Adrenal gland (tissue), 12 donors: Measurements from ENCODE around the gene ADD3. TPM values are rescaled to one million over a fixed set of nuclear protein-coding genes. Genes with fewer than 3 reads are reported as not detected.

ENCODE experiments used
- DNase-seq, 7 donors: peaks; one replicate each; pipeline ENCODE4 v3.0.0-alpha.2; 2019 to 2020
- H3K27ac ChIP-seq, 5 donors: fragments of 200-600 bp; sonication (generic) in 4 of 5; 1 replicate in 3 of 5; 2 replicates in 2 of 5; pipeline versions ENCODE4 v1.5.1 to v1.8.0; 2016 to 2020; ENCODE audit warnings: mild to moderate bottlenecking in 1 of 5
- H3K27me3 ChIP-seq: fragments of 200-600 bp; 2 replicates; pipeline ENCODE4 v1.8.0; 2021
- H3K36me3 ChIP-seq, 2 donors: fragments of 200-600 bp; replicated peaks in 1 of 2; 1 replicate in 1 of 2; 2 replicates in 1 of 2; pipeline versions ENCODE4 v1.5.1 to v1.8.0; 2018 to 2022
- H3K4me1 ChIP-seq, 2 donors: fragments of 200-600 bp; replicated peaks in 1 of 2; 1 replicate in 1 of 2; 2 replicates in 1 of 2; pipeline versions ENCODE4 v1.5.1 to v1.8.0; 2018 to 2021
- H3K4me3 ChIP-seq, 4 donors: fragments of 200-600 bp; sonication (generic) in 3 of 4; one replicate each; pipeline ENCODE4 v1.5.1; 2016 to 2018
- H3K9me3 ChIP-seq, 3 donors: fragments of 200-600 bp; sonication (generic) in 1 of 3; replicated peaks in 1 of 3; 1 replicate in 2 of 3; 2 replicates in 1 of 3; pipeline versions ENCODE4 v1.5.1 to v1.8.0; 2016 to 2021
- POLR2A ChIP-seq, 2 donors: fragments of 450-650 bp; IDR thresholded peaks; one replicate each; pipeline ENCODE4 v1.6.1; 2017; ENCODE audit warnings: antibody characterized with exemption in 2 of 2, mild to moderate bottlenecking in 2 of 2, moderate library complexity in 1 of 2
- WGBS, 4 donors: extraction: QIAGEN DNeasy Blood & Tissue Kit in 2 of 4; methylation state at CpG; one replicate each; pipeline versions ENCODE4 v1.1.5 to v1.1.7; 2013 to 2017; 5-methylcytosine and 5-hydroxymethylcytosine counted together
- intact Hi-C, 2 donors: fragments of 100-400 bp; cut with DNase I; formaldehyde crosslinking; loops; one replicate each; pipeline versions ENCODE4 v1.14.1 to v1.15.0; 2022 to 2023
- polyA plus RNA-seq, 3 donors: library from polyadenylated mRNA; stranded (reverse); fragments of 200-250 nt in 2 of 3; fragments of 350-450 nt in 1 of 3; fragmentation: Illumina TruSeq in 1 of 3; extraction: RNeasy Lipid Tissue Mini Kit (QIAGEN cat#74804) in 1 of 3; gene quantifications; one replicate each; pipeline ENCODE4 v1.2.3, GENCODE V29; 2013 to 2014
- total RNA-seq, 9 donors: library from RNA; depleted of rRNA in 4 of 9; stranded (reverse); fragments of >200 nt in 4 of 9; fragments of 120-200 nt in 1 of 9; fragmentation: NEBNext Ultra II Directional in 1 of 9; extraction: Animal tissue kit (Norgen Biotek cat#: 25700) in 1 of 9; gene quantifications; one replicate each; pipeline versions ENCODE4 v1.1.0 to v1.2.4, GENCODE V29; 2013 to 2023
- TF ChIP-seq, protein P1 (sequence below), 6 experiments: fragments of 450-650 bp in 4 of 6; fragments of 200-600 bp in 2 of 6; sonication (generic) in 1 of 6; IDR thresholded peaks; 1 replicate in 5 of 6; 2 replicates in 1 of 6; pipeline versions ENCODE4 v1.5.1 to v1.8.0; 2016 to 2021; ENCODE audit warnings: antibody characterized with exemption in 6 of 6, mild to moderate bottlenecking in 2 of 6, moderate library complexity in 1 of 6
- donor health status: healthy with polysubstance abuse.
- donor health status: Bipolar disorder and iron deficiency.
- donor health status: DM: yes; HTN: yes; CAD: no.
- donor health status: DM: no; HTN: no; CAD: no.
- donor health status: DM: no; HTN: no; CAD: no.
- donor health status: DM: yes; HTN: yes; CAD: no.

ADD3 gene
- total and polyA plus RNA-seq, 12 donors, result 15.6 to 122 (median 43.4) TPM

- intact Hi-C loops, result loop anchor here in 1 of 2 donors (5.0 kb wide), 1 partner anchor 84 kb away; no protein-coding TSS in a partner anchor
- TF ChIP-seq POLR2A (IDR thresholded peaks at IDR 0.05), result no peak
- Histone ChIP-seq H3K36me3 (no peaks in the 10 kb centered on the region), H3K4me1 (peaks cover 0 to 40% of the 10 kb centered on the region in 2 donors), H3K4me3 (no peak overlapping the region), H3K27me3 (no peaks in the 10 kb centered on the region), H3K9me3 (no peaks in the 10 kb centered on the region), H3K27ac (no peak overlapping the region)
- 69 to 86% (median 84%) methylated on average over 3 of the region's 3 CpGs for WGBS, 4 donors
- DNase-seq, result no peak
Observed at GRCh38 chr10:109971634-109972033, 36.1 kb upstream of the ADD3 start.

GRCh38 chr10:109972372-109973001, 35.3 kb upstream of the ADD3 start:
- intact Hi-C loops, result loop anchor here in 1 of 2 donors (5.0 kb wide), 1 partner anchor 85 kb away; no protein-coding TSS in a partner anchor
- WGBS, 4 donors, result 94 to 100% (median 97%) methylated on average over 2 of the region's 2 CpGs
- Histone ChIP-seq H3K9me3 (no peaks in the 10 kb centered on the region), H3K4me1 (peaks cover 0 to 38% of the 10 kb centered on the region in 2 donors), H3K36me3 (no peaks in the 10 kb centered on the region), H3K27ac (no peak overlapping the region), H3K27me3 (no peaks in the 10 kb centered on the region), H3K4me3 (no peak overlapping the region)
- TF ChIP-seq, protein P1, sequence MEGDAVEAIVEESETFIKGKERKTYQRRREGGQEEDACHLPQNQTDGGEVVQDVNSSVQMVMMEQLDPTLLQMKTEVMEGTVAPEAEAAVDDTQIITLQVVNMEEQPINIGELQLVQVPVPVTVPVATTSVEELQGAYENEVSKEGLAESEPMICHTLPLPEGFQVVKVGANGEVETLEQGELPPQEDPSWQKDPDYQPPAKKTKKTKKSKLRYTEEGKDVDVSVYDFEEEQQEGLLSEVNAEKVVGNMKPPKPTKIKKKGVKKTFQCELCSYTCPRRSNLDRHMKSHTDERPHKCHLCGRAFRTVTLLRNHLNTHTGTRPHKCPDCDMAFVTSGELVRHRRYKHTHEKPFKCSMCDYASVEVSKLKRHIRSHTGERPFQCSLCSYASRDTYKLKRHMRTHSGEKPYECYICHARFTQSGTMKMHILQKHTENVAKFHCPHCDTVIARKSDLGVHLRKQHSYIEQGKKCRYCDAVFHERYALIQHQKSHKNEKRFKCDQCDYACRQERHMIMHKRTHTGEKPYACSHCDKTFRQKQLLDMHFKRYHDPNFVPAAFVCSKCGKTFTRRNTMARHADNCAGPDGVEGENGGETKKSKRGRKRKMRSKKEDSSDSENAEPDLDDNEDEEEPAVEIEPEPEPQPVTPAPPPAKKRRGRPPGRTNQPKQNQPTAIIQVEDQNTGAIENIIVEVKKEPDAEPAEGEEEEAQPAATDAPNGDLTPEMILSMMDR (IDR thresholded peaks at IDR 0.05), result no peak
- TF ChIP-seq POLR2A (IDR thresholded peaks at IDR 0.05), result no peak
- no peak for DNase-seq

GRCh38 chr10:109973326-109973829, 34.4 kb upstream of the ADD3 start:
- intact Hi-C loops, result loop anchor here in 1 of 2 donors (5.0 kb wide), 1 partner anchor 86 kb away; no protein-coding TSS in a partner anchor
- WGBS, 4 donors, result 82 to 89% (median 86%) methylated on average over 3 of the region's 3 CpGs

GRCh38 chr10:109974504-109975191, 33.1 kb upstream of the ADD3 start:
- TF ChIP-seq, protein P1 (IDR thresholded peaks at IDR 0.05), result no peak
- no peak for TF ChIP-seq POLR2A (IDR thresholded peaks at IDR 0.05)
- no peaks in the 10 kb centered on the region for H3K36me3 ChIP-seq
- H3K9me3 ChIP-seq, result no peaks in the 10 kb centered on the region
- 58 to 66% (median 63%) methylated on average over 9 of the region's 9 CpGs for WGBS, 4 donors
- H3K4me1 ChIP-seq, result peaks cover 2 to 25% of the 10 kb centered on the region in 2 donors
- no peak overlapping the region for H3K4me3 ChIP-seq
- DNase-seq, result peak in 4 of 7 donors; percentile 26 to 59 (median 43)
- intact Hi-C loops, result loop anchor here in 1 of 2 donors (5.0 kb wide), 1 partner anchor 87 kb away; no protein-coding TSS in a partner anchor
- H3K27ac ChIP-seq, result no peak overlapping the region
- H3K27me3 ChIP-seq, result no peaks in the 10 kb centered on the region

More at GRCh38 chr10:109973326-109973829, 34.4 kb upstream of the ADD3 start:
- Histone ChIP-seq H3K4me1 (peaks cover 0 to 31% of the 10 kb centered on the region in 2 donors), H3K27ac (no peak overlapping the region), H3K9me3 (no peaks in the 10 kb centered on the region), H3K36me3 (no peaks in the 10 kb centered on the region), H3K4me3 (no peak overlapping the region), H3K27me3 (no peaks in the 10 kb centered on the region)
- no peak for TF ChIP-seq POLR2A (IDR thresholded peaks at IDR 0.05)
- TF ChIP-seq, protein P1 (IDR thresholded peaks at IDR 0.05), result no peak
- DNase-seq, result no peak
